Lower leg skin (tissue), 4 donors: Measurements from ENCODE around the gene ACYP1. TPM values are rescaled to one million over a fixed set of nuclear protein-coding genes. Genes with fewer than 3 reads are reported as not detected.

Experiments used
- DNase-seq, 2 donors: peaks; one replicate each; pipeline ENCODE4 v3.0.0-alpha.2; 2019; ENCODE audit warnings: low spot score in 2 of 2
- H3K4me3 ChIP-seq: fragments of 200-600 bp; sonication (generic); 2 replicates; pipeline ENCODE4 v1.5.1; 2017; ENCODE audit warnings: mild to moderate bottlenecking, low read depth; ENCODE audit not compliant: poor library complexity, severe bottlenecking
- CTCF ChIP-seq, 3 donors: fragments of 450-650 bp; IDR thresholded peaks; one replicate each; pipeline ENCODE4 v1.5.1; 2016; ENCODE audit warnings: antibody characterized with exemption in 3 of 3, mild to moderate bottlenecking in 3 of 3, moderate library complexity in 2 of 3
- POLR2A ChIP-seq, 2 donors: fragments of 450-650 bp; IDR thresholded peaks; one replicate each; pipeline ENCODE4 v1.6.1; 2016 to 2017; ENCODE audit warnings: antibody characterized with exemption in 2 of 2, mild to moderate bottlenecking in 1 of 2, moderate library complexity in 1 of 2
- WGBS, 2 donors: methylation state at CpG; one replicate each; pipeline ENCODE4 v1.1.5; 2018; 5-methylcytosine and 5-hydroxymethylcytosine counted together
- intact Hi-C: fragments of 100-400 bp; cut with DNase I; formaldehyde crosslinking; loops from one replicate; pipeline ENCODE4 v1.15.0; 2023; ENCODE audit warnings: low total_unique reads
- total RNA-seq, 4 donors: library from RNA; depleted of rRNA; stranded (reverse); fragments of >200 nt; gene quantifications; one replicate each; pipeline ENCODE4 v1.1.0, GENCODE V29; 2016

Gene ACYP1
- total RNA-seq, 4 donors from 2014 or later: 12.7 to 23.8 (median 20.3) TPM

DNA sequence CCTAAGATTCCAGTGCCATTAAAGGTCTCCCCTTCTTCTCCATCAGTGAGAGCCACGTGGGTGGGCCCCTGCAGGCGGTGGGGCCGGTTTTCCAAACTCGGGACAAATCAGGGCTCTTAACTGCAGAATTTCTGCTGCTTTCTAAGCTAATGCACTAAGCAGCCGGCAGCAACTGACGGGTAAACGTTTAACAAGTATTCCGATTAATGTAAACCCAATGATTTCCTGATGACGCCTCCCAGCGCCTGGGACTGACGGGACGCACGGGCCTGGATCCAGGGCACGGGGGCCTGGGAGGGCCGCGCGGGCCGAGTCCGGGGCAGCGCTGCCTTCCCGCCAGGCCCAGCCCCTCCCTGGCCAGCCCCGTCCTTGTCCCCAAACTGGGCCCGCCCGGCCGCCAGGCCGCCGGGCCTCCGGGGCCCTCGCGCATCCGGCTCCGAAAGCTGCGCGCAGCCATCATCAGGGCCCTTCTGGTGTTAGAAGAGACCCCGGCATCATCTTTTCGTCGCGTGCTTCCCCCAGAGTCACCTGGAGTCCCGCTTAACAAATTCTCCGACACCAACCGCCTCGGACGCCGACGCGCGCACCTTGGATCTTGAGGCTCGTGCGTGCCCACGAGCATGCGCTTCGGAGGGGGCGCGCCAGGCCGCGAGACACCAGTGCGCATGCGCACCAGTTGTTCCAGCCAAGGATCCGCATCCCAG lies 12.8 kb downstream of the ACYP1 start, which contains the start of gene MLH3:
Gene MLH3 (minus strand): TSS at position 616 of the 704 bp plus-strand sequence. CDS start 1,812 bp downstream, outside the sequence.
- 0 to 1% methylated on average over 43 to 57 of the region's 59 CpGs for WGBS, 2 donors
- peak in 1 of 2 donors; percentile 30 for TF ChIP-seq POLR2A (IDR thresholded peaks at IDR 0.05)
- TF ChIP-seq CTCF (IDR thresholded peaks at IDR 0.05): no peak
- H3K4me3 ChIP-seq: peak within 1 kb of the TSS; percentile 55
- DNase-seq: peak; percentile 66 to 95
- intact Hi-C loops: no loop called here

DNA sequence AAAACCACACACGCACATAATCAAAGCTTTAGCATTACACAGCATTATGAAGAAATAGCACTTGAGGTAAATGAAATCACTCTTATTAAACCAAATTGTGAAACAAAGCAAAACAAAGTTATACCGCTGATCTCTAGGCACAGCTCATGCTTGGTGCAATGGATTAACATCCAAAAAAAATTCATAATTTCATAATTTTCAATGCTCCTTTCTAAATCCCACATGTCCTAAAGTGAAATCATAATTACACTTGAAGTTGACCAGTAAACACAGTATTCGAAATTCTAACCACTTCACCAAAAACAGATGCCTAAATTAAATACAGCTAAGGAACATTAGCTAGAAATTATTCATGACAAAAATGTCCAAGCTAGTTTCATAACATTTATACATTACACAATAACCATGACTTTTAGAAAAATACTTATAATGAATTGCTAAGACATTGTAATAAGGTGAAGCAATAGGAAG lies 14.1 kb downstream of the ACYP1 start:
- intact Hi-C loops: no loop called here
- no peak overlapping the region for H3K4me3 ChIP-seq
- TF ChIP-seq CTCF (IDR thresholded peaks at IDR 0.05): no peak
- TF ChIP-seq POLR2A (IDR thresholded peaks at IDR 0.05): no peak
- 62 to 70% methylated on average over 3 of the region's 3 CpGs for WGBS, 2 donors
- no peak for DNase-seq

DNA sequence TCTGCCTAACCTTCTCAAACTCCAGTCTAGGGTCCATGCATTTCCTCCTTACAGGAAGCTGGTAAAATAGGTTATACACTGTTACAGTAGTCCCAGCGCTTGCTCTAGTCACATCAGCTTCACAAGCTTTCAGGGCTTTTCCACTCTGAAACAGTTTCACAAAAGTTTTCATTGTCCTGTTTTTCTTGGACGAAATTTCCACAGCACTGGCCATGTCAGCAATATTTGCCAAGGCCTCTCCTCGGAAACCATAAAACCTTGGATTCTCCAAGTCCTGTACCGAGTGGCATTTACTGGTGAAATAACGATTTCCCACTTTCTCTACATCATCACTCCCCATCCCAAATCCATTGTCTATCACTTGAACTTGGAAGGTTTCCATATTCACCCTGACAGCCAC lies 14.7 kb downstream of the ACYP1 start:
- TF ChIP-seq CTCF (IDR thresholded peaks at IDR 0.05) (no peak), POLR2A (IDR thresholded peaks at IDR 0.05) (no peak)
- H3K4me3 ChIP-seq: no peak overlapping the region
- WGBS, 2 donors: 57 to 58% methylated on average over 5 of the region's 5 CpGs
- DNase-seq: no peak
- intact Hi-C loops: no loop called here

- DNase-seq: no peak
- 67 to 73% methylated on average over 2 of the region's 2 CpGs for WGBS, 2 donors
- intact Hi-C loops: no loop called here
- no peak for TF ChIP-seq POLR2A (IDR thresholded peaks at IDR 0.05)
- no peak overlapping the region for H3K4me3 ChIP-seq
Observed at GRCh38 chr14:75048101-75048500, 15.7 kb downstream of the ACYP1 start.

- 80 to 85% methylated on average over 4 of the region's 4 CpGs for WGBS, 2 donors
- TF ChIP-seq CTCF (IDR thresholded peaks at IDR 0.05): no peak
- no peak for TF ChIP-seq POLR2A (IDR thresholded peaks at IDR 0.05)
- H3K4me3 ChIP-seq: no peak overlapping the region
- intact Hi-C loops: no loop called here
- no peak for DNase-seq
Observed at GRCh38 chr14:75047506-75047905, 16.3 kb downstream of the ACYP1 start.

DNA sequence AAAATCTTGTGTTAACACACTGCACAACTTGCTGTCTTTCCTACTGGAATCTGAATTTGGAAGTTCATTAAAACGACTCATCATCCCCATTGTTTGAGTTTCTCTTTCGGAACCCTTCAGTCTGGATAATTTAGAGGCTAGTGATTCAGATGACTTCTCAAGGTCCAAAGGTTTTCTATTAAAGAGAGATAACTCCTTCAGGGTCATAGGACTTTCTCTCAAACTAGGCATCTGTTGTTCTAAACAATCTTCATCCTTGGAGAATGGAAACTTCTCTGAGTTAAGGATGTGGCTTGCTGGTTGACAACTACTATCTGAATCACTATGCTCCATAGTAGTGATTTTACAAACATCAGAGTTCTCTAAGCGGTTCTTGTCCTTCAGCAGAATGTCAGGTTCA lies 16.9 kb downstream of the ACYP1 start:
- WGBS, 2 donors: 92 to 93% methylated on average over 3 of the region's 3 CpGs
- intact Hi-C loops: no loop called here
- H3K4me3 ChIP-seq: no peak overlapping the region
- TF ChIP-seq CTCF (IDR thresholded peaks at IDR 0.05): no peak
- no peak for DNase-seq
